Measurements from ENCODE around the gene DPPA4.
"Not testable (repeated sequence)": the region's sequence is repeated elsewhere in the genome, so short reads cannot be mapped to it uniquely, and the experiment has no call there.

Gene DPPA4

DNA sequence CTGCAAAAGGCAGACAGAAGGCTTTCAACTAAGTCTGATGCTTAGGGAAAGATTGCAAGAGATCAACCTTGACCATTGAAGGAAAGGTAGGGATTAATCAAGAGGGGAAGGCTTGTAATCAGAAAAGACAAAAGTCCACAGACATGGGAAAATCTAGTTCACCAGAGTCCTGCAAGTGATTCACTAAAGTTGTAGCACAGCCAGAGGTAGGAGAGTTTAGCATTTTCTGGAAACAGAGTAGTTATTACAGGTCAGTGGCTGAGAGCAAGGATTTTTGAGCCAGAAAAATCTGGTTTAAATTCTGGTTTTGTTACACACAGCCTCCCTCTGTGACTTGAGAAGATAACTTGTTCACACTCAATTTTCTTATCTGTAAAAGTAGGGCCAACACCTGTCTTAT lies 35.3 kb upstream of the DPPA4 start:
- Histone ChIP-seq H3K4me3 (no peak overlapping the region), H3K27ac (no peak overlapping the region)
- TF ChIP-seq, protein P1, sequence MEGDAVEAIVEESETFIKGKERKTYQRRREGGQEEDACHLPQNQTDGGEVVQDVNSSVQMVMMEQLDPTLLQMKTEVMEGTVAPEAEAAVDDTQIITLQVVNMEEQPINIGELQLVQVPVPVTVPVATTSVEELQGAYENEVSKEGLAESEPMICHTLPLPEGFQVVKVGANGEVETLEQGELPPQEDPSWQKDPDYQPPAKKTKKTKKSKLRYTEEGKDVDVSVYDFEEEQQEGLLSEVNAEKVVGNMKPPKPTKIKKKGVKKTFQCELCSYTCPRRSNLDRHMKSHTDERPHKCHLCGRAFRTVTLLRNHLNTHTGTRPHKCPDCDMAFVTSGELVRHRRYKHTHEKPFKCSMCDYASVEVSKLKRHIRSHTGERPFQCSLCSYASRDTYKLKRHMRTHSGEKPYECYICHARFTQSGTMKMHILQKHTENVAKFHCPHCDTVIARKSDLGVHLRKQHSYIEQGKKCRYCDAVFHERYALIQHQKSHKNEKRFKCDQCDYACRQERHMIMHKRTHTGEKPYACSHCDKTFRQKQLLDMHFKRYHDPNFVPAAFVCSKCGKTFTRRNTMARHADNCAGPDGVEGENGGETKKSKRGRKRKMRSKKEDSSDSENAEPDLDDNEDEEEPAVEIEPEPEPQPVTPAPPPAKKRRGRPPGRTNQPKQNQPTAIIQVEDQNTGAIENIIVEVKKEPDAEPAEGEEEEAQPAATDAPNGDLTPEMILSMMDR (IDR thresholded peaks at IDR 0.05): no peak
- no peak for DNase-seq (ENCODE audit: low spot score)

DNA sequence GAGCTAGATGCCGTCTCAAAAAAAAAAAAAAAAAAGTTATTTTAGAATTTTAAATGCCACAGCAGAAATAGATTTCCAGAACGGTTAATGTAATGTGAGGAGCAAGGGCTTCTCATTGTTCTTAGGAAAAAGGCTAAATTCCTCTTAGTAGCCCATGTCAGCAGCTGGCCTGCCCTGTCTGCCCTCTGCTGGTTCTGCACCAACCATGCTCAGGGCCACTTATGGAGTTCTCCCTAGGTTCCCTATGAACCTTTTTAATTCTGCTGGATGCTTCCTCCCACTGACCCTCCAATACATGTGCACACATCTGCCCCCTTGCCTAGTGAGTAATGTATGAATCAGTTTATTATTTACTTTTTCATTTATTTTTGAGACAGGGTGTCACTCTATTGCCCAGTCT lies 32.2 kb upstream of the DPPA4 start:
- TF ChIP-seq, protein P1 (IDR thresholded peaks at IDR 0.05): no peak
- Histone ChIP-seq H3K27ac (no peak overlapping the region), H3K4me3 (no peak overlapping the region)
- DNase-seq (ENCODE audit: low spot score): no peak

DNA sequence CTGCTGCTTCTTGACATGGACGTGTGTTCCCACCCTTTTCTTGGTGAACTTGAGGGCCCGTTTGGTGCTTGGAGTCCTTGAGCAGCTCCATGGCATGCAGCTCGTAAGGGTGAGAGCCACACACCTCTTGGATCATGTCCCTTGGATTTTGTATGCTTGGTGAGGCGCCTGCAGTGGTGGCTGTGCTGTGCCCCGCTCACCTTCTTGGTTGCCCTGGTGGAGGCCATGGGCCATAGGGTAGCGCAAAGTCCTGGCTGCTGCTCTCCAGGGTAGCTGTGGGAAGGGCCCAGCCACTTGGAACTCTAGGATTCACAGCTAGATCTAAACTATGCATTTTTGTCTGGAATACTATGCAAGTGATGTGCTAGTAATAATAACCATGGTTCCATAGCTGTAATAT lies 26.7 kb upstream of the DPPA4 start:
- Histone ChIP-seq H3K4me3 (no peak overlapping the region), H3K27ac (no peak overlapping the region)
- DNase-seq (ENCODE audit: low spot score): no peak
- TF ChIP-seq, protein P1 (IDR thresholded peaks at IDR 0.05): no peak

DNA sequence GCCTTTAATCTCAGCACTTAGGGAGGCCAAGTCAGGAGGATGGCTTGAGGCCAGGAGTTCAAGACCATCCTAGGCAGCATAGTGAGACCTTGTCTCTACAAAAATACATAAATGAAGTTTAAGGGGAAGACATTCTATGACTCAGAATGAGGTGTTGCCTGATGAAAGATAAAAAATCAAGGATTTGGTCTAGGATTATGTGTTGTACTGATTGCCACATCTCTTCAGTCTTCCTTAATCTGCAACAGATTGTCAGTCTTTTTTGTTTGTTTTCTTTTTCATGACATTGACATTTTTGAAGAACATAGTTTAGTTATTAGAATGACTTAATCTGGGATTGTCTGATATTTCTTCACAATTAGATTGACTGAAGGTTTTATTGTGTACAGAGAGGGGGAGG lies 26.3 kb upstream of the DPPA4 start:
- TF ChIP-seq, protein P1 (IDR thresholded peaks at IDR 0.05): no peak
- Histone ChIP-seq H3K4me3 (no peak overlapping the region), H3K27ac (no peak overlapping the region)
- no peak for DNase-seq (ENCODE audit: low spot score)

DNA sequence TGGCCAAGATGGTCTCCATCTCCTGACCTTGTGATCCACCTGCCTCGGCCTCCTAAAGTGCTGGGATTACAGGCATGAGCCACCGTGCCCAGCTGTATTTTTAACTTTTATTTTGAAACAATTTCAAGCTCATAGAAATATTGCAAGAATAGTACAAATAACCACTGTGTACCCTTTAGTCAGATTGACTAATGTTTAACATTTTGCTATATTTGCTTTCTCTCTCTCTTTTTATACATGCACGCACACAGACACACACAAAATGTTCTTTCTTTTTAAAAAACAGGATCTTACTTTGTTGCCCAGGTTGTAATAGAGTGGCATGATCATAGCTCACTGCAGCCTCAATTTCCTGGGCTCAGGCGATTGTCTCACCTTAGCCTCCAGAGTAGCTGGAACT lies 25.5 kb upstream of the DPPA4 start:
- Histone ChIP-seq H3K27ac (no peak overlapping the region), H3K4me3 (no peak overlapping the region)
- DNase-seq (ENCODE audit: low spot score): no peak
- TF ChIP-seq, protein P1 (IDR thresholded peaks at IDR 0.05): no peak

DNA sequence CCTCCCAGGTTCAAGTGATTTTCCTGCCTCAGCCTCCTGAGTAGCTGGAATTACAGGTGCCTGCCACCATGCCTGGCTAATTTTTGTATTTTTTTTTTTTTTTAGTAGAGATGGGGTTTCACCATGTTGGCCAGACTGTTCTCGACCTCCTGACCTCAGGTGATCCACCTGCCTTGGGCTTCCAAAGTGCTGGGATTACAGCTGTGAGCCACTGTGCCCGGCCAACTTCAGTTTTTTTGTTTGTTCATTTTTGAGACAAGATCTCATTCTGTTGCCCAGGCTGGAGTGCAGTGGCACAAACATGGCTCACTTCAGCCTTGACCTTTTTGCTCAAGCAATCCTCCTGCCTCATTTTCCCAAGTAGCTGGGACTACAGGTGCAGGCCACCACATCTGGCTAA lies 21.5 kb upstream of the DPPA4 start:
- H3K4me3 ChIP-seq; H3K27ac ChIP-seq; DNase-seq (ENCODE audit: low spot score): not testable (repeated sequence)

DNA sequence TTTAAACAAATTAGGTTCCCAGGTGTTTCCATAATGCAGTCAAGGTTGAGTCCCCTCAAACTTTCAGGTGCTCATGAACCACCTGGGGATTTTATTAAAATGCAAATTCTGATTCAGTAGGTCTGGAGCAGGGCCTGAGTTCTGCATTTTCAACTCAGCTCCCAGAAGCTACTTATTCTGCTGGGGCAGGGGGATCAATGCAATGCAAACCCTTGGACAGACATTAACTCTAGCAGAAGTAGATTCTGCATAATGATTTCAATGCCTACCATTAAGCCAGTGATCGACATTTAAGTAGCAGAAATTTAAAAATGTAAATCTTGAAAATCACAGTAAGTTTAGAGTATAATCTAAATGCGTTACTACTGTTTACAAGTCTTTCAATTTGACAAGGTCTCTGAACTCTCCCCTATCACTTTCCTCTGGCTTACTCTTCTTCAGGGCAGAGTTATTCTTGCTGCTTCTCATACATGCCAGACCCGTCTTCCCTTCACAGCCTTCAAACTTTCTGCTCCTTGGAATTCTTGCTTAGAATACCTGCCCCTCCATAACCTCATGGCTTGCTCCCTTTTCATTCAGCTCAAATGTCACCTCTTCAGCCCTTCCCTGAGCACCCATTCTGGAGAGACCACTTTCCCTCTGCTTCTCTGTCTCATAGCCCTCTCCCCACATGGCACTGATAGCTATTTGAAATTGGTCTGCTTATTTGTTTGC lies 19.3 kb upstream of the DPPA4 start:
- DNase-seq (ENCODE audit: low spot score): no peak
- TF ChIP-seq, protein P1 (IDR thresholded peaks at IDR 0.05): no peak
- Histone ChIP-seq H3K4me3 (no peak overlapping the region), H3K27ac (no peak overlapping the region)

All from coronary artery (tissue), 2 donors.